HG02870 (cell line): Measurements from ENCODE around the gene FAT1.

Experiments
- ATAC-seq: cut with Tn5 transposase; IDR thresholded peaks from one replicate; pipeline ENCODE4 v1.9.1; 2021; ENCODE audit warnings: mild to moderate bottlenecking, moderate library complexity; ENCODE audit not compliant: unreplicated experiment

Gene FAT1

DNA sequence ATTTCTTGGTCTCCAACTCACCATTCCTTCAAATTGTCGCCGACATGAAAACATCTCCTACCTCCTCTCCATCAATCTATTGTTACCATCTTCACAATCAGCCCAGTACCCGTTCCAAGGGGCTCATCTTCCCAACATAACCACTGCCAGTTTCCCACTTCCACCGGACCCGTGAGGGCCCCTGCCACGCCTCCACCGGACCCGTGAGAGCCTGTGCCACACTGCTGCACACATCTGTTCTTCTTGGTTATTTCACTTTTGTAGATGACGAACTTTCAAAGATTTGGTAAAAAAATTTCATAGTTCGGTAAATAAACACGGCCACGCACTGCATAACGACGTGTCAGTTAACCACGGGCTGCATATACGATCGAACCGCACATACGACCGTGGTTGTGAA, 65.0 kb downstream of the FAT1 start:
- no peak for ATAC-seq

DNA sequence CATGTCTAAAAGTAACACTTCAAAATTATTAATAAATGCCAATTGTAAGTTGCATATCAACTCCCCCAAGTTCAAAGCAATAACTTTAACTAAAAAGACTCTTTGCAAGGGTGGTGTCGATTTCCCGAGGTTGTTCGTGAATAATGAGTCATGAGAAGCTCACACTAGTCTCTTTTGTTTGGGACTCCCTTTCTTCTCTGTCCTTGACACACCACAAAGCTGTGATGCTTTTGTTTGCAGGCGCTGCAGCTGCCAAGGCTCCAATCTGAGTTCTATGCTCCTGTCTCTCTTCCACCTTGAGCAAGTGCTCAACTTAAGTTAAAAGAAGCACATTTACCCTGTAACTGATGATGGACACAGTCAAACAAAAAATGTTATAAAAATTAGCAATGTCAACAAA, 65.9 kb downstream of the FAT1 start:
- ATAC-seq, result no peak

DNA sequence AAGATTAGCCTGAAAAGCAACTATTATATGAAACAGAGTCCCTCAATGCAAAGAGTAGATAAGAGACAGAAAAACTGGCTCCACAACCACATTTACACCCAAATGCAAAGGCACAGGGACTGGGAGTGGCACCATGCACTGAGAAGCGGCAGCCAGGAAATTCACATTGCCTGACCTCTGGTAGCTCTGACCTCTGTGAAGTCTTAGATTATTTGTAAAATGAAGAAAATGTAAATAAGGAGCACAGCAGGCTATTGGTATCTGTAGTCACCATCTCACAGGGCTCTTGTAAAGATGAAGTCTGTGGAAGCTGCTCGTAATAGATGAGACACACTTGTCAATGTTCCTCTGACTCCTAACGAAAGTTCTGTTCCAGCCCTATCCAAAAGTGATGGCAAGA, 69.7 kb downstream of the FAT1 start:
- ATAC-seq, result no peak

DNA sequence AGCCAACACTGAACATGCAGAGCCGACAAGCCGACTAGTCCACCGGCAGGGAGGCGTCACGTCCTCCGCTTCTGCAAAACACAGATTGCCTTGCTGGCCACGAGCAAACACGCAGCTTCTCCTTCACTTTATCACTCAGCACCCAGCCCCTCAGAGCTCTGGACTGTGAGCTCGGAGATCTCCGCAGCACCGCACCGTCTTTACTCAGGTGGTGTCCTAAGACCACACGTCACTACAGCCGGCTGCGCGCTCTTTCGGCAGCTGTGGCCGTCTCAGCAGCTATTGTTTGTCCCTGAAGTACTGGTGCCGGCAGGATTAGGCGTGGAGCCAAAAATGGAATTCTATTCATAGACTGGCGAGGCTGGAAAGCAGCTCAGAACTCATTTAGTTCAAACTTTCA, 72.0 kb downstream of the FAT1 start:
- ATAC-seq, result no peak

DNA sequence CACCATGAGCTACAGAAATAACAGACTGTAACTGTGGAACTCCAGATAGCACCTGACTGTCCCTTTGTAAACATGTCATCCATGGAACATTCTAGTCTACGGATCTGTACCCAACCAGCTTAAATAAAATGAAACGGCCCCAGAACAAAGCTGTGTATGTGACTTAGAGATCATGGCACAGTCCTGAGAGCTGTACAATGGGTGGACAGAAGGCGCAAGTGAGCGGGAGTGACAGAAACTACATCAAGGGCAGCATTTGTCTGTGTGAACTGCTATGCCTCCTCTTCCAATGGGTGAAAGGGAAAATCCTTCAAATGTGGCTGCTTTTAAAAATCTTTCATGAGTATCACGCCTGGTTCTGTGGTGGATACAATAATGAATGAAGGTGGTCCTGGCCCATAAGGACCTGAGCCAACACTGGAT, 72.5 kb downstream of the FAT1 start:
- ATAC-seq, result no peak

DNA sequence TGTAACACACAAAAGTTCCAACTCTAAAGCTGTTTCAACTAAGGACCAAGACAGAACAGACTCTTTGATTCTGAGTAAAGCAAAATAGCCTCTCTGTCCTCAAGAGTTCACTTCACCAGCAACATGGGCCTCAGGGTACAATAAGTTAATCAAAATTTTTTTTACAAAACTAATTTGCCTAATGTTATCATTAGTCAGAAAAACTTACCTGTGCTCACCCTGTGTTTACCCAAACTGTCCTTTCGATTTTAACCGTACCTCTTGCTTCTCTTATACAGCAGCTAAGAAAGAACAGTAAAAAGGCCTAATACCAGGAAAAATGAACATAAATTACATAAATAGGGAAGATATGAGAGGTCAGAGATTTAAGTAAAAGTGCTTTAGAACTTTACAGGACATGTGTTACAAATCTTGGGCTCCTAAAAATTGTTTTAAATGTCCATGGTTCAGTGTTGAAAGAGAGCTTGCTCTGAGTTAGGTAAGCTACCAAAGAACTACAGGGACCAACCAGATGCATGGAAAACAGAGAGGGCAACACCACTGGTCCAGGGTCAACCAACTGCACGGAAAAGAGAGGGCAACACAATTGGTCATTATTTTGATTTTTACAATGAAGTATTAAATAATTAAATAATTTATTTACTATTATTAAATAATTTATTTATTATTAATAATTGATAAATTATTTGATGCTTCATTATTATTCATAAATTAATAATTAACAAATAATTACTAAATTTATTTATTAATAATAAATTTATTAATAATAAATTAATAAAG, 73.1 kb downstream of the FAT1 start:
- ATAC-seq, result no peak

DNA sequence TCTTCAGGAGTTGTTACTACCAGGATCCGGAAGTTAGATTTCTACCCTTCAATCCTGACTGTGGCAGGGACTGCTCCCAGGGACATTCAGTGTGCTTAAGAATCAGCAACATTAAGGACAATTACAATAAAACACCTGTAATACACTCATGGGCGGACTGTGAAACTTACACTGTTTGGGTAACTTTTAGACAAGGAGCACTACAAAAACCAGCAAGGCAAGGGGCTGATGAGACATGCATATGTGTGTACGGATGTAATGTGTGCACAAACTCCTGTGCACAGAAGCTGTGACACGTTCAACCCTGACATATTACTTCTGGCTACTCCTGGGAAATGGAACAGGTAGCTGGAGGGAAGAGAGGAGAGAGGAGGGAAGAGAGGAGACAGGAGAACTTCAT, 75.8 kb downstream of the FAT1 start:
- no peak for ATAC-seq

DNA sequence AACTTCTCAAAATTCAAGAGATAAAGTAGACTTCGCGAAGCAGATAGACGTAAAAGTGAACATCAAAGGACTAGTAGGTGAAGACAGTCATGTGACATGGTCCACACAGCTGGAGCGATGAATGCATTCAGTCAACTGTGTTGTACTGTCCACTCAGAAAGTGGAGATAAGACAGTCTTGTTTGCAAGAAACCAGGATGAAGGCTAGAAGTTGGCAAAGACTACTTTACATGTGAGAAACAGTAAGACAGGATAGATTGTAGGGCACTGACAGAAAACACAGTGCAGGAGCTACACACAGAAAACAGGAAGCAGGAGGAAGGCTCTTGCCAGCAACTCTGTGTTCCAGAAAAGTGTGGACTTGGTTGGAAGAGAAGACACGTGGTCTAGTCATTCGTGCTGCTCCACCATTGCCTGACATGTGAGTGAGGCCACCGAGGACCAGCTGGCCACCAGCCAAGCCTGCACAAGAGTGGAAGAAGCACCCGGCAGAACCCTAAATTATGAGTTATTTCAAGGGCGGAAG, 78.9 kb downstream of the FAT1 start:
- no peak for ATAC-seq

DNA sequence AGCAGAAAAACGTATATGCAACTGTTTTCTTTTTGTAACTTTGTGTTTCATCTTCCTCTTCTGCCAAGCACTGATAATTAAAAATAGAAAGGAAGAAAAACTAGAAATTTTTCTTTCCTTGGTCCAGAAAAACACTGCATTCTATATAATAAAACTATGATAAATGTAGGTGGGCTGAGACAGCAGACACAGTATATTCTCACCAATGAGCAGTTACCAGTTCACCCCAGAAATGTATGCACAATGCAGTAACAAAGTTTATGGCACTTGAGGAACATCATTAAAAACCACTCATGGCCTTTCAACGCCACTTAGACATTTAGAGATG, 79.4 kb downstream of the FAT1 start:
- no peak for ATAC-seq

DNA sequence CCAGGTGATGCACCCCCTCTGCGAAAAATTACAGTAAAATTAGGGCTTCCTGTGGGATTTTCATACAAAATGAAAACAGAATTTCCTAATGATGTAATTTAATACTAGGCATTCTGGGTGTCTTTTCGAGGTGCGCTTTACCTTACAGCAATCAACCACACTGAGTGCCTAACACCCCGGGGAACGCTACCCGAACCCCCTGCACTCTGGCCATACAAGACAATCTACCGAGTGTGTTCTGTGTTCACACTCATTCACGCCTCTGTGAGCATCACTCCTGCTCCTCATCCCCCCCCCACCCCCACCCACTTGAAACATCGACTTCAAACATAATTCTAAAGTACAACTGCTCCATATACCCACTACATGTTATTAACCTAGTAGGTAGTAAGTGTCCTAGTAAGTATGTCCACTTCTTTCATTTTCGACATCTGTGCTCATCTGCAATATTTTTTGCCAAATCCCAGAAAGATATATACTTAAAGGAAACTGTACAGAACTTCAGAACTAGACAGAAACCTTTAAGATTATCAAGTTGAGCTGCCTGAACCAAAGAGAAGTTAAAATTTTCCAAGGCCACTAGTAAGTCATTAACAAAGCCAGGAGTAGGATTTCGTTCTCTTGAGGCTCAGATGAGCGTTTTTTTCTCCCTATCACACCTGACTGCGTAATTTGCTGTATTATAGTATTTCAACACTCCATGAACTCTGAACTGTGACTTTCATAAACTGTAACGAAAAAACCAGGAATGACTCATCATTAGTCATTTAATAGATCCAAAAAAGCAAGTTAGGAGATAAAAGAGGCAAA, 80.0 kb downstream of the FAT1 start:
- ATAC-seq, result no peak

DNA sequence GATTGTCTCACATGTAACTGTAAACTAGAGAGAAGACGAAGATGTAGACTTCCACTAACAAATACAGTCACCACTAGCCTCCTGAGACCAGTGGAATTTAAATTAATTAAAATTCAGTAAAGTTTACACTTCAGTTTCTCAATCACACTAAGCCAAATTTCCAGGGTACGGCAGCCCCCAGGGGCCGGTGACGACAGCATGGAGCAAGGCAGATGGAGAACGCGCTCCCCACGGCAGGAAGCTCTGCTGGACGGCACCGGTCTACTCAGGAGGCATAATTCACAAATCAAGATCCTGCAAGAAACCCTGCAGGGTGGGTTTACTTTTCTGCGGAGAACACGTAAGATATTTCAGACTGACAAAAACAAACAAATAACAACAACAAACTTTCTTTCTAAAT, 80.7 kb downstream of the FAT1 start:
- ATAC-seq, result no peak

DNA sequence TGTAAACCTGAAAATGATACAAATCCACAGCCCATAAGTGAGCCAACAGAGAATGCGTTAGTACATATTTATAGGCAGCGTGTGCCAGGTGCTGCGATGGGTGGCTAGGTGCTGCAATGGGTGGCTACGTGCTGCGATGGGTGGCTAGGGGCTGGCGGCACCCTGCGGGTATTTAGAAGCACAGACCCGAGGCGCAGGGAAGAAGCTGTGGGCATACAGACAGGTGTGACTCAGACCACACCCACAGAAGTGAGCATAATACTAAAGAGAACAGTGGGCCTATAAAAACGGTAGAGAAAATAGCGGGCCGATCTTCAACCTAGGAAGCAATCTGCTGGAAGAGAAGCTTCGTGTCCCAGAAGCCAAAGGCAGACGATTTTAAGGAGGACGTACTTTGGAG, 81.1 kb downstream of the FAT1 start:
- no peak for ATAC-seq

DNA sequence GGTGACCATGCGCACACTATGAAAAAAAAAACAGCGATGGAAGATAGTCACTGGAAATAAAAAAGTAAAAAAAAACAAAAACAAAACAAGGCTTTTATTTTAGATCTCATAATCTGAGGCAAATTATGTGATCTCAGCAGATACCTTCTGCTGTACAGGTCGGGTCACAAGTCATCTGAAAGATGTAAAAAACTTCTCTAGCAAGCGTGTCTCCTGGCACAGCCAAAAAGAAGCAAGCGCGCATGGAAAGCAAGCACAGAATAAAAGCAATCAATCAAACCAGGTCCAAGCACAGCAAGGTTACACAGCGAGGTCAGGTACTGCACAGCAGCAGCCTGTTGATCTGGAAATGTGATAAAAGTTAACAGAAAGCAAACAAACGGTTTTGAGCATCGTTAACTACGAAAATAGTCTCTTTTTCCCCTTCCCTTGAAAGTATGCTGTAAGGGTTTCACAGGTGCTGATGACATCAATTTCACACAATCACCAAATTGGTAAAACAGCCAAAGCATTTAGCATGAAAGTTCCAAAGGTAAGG, 89.0 kb downstream of the FAT1 start:
- ATAC-seq, result no peak

DNA sequence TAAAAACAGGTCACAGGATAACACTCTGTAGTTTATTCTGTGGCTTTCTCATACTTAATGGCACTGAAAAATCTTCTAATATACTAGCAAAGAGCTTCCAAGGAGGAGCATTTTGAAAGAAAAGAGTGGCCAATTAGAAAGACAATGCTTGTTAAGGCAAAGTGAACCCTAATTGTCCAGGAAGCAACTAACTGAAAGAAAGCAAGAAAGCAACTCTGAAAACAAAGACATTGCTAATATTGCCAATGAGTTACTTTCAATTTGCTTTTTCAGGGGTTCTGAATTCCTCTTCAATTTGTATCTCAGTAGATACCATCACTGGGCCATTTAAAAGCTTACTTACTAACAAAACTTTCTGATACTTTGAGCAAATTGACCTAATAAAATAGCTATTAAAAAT, 89.8 kb downstream of the FAT1 start:
- no peak for ATAC-seq

DNA sequence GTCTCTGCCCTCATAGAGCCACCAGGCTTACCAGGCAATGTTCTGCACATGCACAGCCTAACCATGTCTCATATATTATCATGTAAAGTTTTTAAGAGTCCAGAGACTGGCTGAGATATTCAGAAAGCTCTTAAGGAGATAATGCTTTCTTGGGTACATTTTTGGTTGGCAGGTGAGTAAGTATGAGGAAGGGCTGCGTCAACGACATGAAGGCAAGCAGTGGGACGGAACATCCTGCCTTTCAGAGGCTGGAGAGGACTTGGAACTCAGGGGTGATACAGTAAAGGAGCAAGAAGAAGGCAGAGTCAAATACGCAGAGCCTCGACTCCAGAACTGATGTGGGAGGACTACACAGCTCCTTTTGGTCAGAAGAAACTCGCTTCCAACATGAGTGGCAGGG, 93.5 kb downstream of the FAT1 start:
- no peak for ATAC-seq

DNA sequence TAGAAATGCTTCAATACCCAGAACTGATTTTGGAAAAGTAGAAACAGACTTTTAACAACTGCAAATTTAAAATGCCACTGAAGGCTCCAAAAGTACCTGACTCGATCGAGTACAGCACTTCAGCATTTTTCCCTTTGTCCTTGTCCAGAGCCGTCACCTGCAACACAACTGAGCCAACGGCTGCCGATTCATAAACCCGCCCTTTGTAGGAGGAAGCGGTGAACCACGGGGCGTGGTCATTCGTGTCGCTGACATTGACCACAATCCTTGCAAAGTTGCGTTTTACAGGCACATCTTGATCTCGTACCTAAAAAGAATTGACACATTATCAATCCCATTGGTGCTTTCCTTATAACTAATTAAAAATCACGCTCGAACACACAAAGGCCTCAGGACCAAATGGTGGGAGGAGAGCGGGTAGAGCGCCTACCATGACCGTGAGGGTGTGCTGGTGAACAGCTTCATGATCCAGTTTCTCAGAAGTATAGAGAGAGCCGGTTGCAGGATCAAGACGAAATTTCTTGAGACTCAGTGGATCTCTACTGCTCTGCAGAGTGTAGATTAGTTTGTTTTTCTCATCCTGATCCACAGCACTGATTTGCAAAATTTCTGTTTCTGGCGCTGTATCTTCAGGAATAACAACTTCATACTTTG, 95.5 kb downstream of the FAT1 start:
- no peak for ATAC-seq

DNA sequence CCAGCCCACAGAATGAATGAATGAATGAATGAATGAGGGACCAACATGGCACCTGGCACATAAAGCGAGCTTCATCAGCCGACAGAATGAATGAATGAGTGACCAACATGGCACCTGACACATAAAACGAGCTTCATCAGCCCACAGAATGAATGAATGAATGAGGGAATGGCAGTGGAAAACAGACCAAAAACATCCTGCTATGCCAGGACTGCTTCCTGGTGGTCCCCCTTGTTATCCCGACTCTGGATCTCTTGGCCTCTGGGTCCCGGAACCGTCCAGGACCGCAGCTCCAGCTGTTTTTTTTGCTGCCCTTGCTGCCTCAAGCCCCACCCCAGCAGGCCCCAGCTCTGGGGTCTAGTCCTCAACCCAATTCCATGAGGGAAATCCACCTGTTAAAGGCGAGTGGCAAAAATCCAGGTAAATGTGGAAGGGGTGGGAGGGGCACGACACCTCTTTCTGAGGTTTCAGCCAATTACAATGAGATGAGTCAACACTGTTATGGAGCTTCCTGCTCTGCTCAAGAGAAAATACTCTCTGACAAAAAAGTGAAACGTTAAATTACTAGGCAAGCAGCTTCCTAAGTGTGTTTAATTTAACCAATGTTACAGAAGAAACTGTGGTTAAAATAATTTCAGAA, 96.3 kb downstream of the FAT1 start:
- no peak for ATAC-seq

DNA sequence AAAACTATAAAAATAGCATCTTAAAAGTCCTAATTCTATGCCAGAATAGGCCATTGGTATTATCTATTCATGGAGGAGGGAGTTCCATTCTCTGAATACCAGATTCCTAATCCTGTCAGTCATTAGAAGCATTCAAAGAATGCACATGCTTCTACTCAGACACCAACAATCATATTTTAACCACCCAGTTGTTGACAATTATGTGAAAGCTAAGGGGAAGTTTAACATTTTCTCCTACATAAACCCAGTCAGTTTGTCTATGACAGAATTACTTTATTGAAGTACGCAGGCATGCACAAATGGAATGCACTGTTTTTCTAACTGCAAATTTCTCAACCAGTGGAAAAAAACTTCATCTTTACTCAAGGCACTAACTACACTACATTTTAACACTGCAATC, 98.7 kb downstream of the FAT1 start:
- no peak for ATAC-seq

DNA sequence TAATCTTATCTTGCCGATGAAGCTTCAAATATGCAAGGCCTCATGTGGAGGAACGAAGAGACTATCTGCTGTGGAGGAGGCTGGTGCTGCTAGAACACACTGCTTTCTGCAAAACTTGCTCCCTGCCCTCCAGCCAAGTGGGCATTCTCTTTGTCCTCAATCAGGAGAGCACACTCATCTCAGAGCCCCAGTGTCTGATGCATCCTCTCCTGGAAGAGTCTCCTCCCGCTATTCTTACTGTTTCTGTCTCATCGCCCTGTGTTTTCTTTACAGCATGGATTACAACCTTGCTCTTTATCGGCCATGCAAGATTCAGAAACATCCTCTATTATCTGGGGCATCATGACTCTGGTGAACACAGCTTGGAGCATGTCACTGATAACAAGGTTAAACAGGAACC, 100.1 kb downstream of the FAT1 start:
- ATAC-seq, result no peak

DNA sequence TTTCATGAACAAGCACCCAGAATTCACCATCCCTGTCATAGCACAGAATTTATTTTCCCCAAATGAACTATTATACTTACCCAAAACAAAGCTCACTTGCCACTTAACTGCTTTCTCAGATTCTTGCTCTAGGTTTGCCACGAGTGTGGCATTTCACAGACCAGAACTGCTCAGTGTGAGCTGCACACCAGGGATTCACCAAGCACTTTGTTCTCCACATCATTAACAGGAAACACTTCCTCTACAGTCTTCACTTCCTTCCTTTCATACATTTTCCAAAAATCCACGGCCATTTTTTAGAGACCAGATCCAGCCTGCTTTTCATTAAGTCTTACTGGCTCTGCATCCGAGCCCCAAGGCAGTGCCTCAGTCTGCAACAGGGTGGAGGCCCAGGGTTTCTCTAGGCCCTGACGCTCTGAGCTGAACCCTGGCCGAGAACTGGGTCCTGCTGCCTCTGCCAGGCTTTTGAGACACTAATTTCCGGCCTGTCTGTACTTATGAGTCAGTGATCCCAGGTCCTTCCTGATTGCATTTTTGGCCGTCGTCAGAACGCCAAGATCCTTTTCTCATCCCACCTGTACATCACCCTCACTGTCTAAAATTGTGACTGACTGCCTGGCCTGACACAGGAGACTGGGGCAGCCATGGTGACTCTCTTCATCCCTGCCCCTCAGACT, 100.7 kb downstream of the FAT1 start:
- ATAC-seq, result no peak
